Measurements from ENCODE around the gene WWOX.

Gene WWOX

GRCh38 chr16:79001156-79001967 is 901.9 kb downstream of the WWOX start:
- no peak for DNase-seq
- in situ Hi-C loops (cut with MboI; ENCODE audit: low pct_unique_long_range_greater_than_20kb, low sequenced_read_pairs) = no loop called here

DNA sequence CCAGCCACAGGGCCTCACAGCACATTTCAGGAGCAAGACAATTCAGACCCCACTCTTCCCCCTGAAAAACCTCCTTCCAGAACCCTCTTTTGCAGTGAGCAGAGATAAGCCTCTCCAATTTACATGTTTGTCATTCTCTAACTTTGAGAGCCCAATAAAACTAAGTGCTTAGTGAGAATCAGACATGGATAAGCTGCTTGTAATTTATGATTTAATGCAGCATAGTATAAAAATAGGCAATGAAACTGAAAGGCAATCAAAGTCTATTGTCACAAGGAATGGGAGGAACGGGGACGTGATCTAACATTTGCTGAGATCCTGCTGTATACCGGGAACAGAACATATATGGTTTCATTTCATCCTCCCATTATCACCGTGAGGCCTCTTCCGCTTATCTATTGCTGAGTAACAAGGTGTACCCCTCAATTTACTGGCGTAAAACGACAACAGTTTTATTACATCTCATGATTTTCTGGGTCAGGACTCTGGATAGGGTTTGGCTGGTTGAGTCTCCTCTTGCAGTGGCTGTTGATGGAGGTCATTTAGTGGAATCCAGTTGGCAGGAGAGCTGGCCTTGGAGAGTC is 903.7 kb downstream of the WWOX start:
- in situ Hi-C loops (cut with MboI; ENCODE audit: low pct_unique_long_range_greater_than_20kb, low sequenced_read_pairs) = no loop called here
- DNase-seq = no peak

DNA sequence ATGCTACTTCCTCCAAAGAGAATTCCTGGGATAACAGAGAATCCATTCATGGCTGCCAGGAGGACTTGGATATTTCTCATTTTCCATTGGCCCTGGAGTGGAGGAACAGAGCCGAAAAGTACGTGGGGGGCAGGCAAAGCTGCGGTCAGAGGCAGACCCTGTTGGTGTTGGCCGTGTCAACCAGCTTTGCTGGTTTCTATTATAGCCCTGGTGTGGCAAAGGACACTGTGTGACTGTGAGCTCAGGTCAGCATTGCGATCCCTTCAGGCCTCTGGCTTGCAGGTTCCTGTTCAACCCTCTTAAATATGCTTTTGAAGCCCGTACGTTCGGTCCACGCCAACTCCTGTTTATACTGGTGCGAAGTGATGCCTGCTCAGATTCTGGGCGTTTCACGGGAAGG is 904.9 kb downstream of the WWOX start:
- no peak for DNase-seq
- in situ Hi-C loops (cut with MboI; ENCODE audit: low pct_unique_long_range_greater_than_20kb, low sequenced_read_pairs) = no loop called here

- in situ Hi-C loops (cut with MboI; ENCODE audit: low pct_unique_long_range_greater_than_20kb, low sequenced_read_pairs) = no loop called here
- DNase-seq = no peak
Measured at GRCh38 chr16:79005096-79005495, 905.6 kb downstream of the WWOX start.

GRCh38 chr16:79006206-79006605 is 906.8 kb downstream of the WWOX start:
- in situ Hi-C loops (cut with MboI; ENCODE audit: low pct_unique_long_range_greater_than_20kb, low sequenced_read_pairs) = no loop called here
- DNase-seq = no peak

DNA sequence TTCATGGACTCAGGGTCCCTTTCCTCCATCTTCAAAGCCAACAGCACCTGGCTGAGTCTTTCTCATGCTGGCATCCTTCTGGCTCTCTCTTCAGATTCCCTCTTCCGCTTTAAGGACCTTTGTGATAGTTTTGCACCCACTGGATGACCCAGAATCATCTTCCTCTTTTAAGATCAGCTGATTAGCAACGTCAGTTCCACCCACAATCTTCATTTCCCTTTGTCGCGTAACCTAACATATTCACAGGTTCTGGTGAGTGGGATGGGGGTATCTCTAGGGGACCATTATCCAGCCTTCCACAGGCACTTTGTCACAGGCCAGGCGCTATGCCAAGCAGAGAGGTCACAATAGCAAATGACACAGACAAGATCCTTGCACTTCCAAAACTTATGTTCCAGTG is 907.3 kb downstream of the WWOX start:
- in situ Hi-C loops (cut with MboI; ENCODE audit: low pct_unique_long_range_greater_than_20kb, low sequenced_read_pairs) = no loop called here
- peak; percentile 28 for DNase-seq

DNA sequence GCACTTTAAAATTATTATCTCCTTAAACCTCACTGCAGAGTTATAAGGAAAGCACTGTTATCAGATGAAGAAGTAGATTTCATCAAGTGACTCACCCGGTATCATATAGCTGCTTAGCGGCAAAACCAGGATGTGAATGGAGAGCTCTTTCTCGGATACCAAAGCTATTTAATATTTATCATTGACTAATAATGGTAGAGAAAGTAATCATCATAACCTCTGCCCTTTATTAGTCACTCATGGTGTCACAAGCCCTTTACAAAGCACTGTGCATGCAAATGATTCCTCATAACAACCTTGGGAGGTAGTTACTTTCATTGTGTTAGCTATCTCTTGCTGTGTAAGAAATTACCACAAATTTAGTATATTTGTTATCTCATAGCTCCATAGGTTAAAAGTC is 908.2 kb downstream of the WWOX start:
- in situ Hi-C loops (cut with MboI; ENCODE audit: low pct_unique_long_range_greater_than_20kb, low sequenced_read_pairs) = no loop called here
- DNase-seq = no peak

- in situ Hi-C loops (cut with MboI; ENCODE audit: low pct_unique_long_range_greater_than_20kb, low sequenced_read_pairs) = no loop called here
- no peak for DNase-seq
Measured at GRCh38 chr16:79008036-79008868, 908.8 kb downstream of the WWOX start.

DNA sequence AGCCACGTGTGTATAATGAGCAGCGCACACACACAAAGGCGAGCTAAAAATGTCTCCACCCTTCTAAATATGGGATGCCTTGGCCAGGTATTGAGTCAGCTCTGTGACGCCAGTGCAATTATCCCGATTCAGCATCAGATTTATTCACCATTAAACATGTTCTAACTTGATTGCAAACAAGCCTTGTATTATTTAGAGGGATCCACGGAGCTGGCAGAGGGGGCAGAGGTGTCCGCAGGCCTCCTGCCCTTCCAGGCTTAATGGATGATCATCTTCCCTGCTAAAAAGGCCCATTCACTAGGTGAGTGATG is 909.4 kb downstream of the WWOX start:
- in situ Hi-C loops (cut with MboI; ENCODE audit: low pct_unique_long_range_greater_than_20kb, low sequenced_read_pairs) = no loop called here
- no peak for DNase-seq

DNA sequence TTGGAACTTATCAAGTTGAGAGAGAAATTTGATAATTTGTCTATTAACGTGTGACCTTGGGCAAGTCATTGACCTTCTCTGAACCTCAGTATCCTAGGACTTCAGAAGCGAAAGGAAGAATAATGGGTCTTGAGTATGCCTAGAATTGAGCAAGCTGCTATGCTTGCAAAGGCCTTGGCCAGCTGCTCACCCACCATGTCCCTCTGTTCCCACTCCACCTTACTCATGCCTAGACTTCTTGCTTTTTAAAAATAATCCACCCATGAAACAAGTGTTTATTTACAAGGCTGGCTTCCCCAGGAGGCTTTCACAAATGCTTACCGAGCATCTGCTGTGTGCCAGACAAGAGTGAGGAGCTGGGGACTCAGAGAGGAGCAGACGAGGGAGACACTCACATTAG is 910.4 kb downstream of the WWOX start:
- DNase-seq = no peak
- in situ Hi-C loops (cut with MboI; ENCODE audit: low pct_unique_long_range_greater_than_20kb, low sequenced_read_pairs) = no loop called here

- DNase-seq = no peak
- in situ Hi-C loops (cut with MboI; ENCODE audit: low pct_unique_long_range_greater_than_20kb, low sequenced_read_pairs) = no loop called here
Measured at GRCh38 chr16:79011282-79011681, 911.8 kb downstream of the WWOX start.

- DNase-seq = peak; percentile 11
- in situ Hi-C loops (cut with MboI; ENCODE audit: low pct_unique_long_range_greater_than_20kb, low sequenced_read_pairs) = no loop called here
Measured at GRCh38 chr16:79012671-79013434, 913.4 kb downstream of the WWOX start.

DNA sequence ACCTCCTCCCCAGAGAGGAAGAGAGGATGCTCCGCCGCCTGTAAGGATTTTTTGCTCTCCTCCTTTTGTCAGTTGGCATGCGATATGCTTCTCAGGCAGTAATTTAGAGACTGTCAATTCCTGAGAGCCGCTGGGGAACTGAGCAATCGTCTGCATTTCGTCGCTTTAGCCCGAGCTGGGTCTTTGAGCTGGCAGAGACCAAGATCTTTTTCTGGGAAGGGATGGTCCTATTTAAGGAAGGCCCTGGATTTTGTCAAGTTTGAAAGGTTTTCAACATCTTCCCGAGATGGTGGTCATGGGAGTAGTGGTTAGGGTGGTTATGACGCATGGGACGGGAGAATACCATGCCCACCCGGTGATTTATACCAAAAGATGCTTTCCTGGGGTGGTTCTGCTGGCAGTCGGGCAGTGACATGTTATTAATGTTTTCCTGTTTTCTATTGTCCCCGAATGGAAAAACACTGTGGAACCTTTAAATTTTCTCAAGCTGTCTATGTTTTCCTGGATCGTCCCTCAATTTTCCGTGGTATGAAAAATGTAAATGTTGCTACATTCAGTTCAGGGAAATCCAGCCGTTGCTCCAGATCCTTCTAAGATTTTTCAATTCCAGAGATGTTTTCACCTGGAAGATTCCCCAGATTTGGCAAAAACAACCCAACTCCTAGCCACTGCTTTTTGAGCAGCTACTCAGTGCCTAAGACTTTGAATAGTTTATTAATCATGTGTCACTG is 914.6 kb downstream of the WWOX start:
- in situ Hi-C loops (cut with MboI; ENCODE audit: low pct_unique_long_range_greater_than_20kb, low sequenced_read_pairs) = no loop called here
- DNase-seq = no peak

DNA sequence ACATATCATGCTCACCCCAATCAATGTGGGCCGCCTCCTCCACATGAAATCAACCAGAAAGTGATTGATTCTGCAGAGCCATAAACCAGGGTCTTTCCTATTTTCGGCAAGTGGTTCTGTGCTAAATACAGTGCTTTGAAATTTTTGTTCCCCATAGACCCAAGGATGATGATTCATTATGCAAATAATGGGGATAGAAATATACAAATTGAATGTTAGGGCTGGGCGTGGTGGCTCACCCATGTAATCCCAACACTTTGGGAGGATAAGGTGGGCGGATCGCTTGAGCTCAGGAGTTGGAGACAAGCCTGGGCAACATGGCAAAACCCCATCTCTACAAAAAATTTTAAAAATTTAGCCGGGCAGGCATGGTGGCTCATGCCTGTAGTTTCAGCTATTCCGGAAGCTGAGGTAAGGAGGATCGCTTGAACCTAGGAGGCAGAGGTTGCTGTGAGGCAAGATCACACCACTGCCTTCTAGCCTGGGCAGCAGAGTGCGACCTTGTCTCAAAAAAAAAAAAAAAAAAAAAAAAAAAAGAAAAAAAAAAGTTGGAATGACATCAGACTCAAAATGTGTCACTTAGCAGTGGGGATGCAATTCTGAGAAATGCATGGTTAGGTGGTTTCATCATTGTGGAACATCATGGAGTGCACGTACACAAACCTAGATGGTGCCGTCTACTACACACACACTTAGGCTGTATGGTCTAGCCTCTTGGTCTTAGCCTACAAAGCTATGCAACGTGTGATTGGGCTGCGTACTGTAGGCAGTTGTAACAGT is 919.4 kb downstream of the WWOX start:
- in situ Hi-C loops (cut with MboI; ENCODE audit: low pct_unique_long_range_greater_than_20kb, low sequenced_read_pairs) = no loop called here
- DNase-seq = no peak

DNA sequence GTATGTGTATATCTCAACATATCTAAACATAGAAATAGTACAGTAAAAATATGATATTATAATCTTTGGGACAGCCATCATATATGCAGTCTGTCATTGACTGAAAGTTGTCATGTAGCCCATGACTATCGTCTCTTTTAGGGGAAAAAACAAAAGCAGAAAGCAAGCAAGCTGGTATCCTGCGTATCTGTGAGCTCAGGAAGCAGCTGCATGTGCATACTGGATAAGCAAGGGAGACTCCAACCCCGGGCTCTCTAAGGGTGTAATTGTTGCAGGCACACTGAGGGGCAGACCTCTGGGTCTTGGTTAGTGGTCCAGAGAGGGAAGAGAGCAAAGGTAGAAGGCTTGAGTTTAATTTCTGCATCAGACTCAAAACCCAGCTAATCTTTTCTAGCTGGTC is 920.0 kb downstream of the WWOX start:
- no peak for DNase-seq
- in situ Hi-C loops (cut with MboI; ENCODE audit: low pct_unique_long_range_greater_than_20kb, low sequenced_read_pairs) = no loop called here

DNA sequence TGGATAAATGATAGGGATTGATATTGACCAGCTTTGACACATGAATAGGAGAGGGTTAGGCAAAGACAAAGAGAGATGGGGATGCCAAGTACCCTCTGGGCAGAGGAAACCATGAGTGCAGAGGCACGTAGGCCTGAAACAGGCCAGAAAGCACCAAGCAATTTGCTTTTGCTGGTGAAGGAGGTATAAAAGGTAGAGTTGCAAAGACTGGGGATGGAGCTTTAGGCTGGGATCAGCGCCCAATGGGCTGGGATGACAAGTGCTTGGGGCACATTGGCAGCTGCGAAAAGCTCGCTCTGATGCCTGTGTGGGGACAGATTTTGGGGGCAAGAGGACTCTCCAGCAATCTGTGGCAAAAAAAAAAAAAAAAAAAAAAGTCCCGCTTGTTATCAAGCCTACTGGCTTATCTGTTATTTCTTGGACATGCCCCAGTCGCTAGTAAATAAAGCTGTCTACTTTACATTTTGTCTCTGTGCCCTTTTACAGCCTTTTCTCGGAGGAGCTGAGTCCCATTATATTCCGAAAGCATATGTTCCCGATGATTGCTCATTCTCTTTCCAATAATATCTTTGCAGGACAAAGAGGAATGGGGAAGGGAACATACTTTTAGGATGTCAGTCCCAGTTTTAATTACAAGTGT is 922.7 kb downstream of the WWOX start:
- DNase-seq = no peak
- in situ Hi-C loops (cut with MboI; ENCODE audit: low pct_unique_long_range_greater_than_20kb, low sequenced_read_pairs) = no loop called here

- no peak for DNase-seq
- in situ Hi-C loops (cut with MboI; ENCODE audit: low pct_unique_long_range_greater_than_20kb, low sequenced_read_pairs) = no loop called here
Measured at GRCh38 chr16:79026117-79026516, 926.7 kb downstream of the WWOX start.

DNA sequence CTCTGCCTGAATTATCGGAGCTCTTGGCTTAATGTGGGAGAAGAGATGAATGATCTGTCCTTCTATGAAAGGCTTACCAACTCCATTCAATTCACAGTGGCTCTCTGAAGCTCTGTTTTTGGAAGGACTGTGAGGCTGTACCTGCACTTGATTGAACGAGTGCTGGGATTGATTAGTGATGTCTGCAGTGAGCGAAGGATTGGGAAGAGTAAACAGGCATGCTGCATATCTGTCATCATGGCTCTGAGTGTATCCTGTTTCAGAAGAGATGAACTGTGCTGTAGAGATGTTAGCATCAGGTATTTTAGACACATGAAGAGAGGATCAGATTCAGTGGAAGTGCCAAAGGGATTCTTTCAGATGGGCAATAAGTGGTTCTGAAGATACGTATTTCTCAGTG is 937.1 kb downstream of the WWOX start:
- in situ Hi-C loops (cut with MboI; ENCODE audit: low pct_unique_long_range_greater_than_20kb, low sequenced_read_pairs) = no loop called here
- DNase-seq = no peak
